ENCODE measurements around the gene DTL.

DNA sequence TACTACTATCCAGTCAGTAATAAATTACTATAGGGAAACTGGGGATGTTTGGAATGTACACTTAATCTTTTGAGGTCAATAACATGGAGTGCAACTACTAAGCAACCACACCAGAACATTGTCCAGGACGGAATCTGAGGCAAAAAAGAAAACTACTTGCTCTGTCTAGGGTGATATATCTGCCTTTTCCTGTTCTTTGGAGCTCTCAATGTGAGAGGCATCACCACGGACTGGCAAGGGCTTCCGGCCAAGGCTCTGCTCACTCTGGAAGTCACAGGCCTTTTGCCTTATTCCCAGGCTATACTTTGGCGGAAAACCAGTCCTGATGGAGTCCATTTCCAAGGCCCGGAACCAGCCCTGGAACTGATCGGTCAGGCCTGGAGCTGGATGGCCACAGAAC is 94.2 kb downstream of the DTL start:
- no peak for TF ChIP-seq EZH2phosphoT487 (IDR thresholded peaks at IDR 0.05; ENCODE audit: borderline replicate concordance, low read length)
- TF ChIP-seq, protein P1, sequence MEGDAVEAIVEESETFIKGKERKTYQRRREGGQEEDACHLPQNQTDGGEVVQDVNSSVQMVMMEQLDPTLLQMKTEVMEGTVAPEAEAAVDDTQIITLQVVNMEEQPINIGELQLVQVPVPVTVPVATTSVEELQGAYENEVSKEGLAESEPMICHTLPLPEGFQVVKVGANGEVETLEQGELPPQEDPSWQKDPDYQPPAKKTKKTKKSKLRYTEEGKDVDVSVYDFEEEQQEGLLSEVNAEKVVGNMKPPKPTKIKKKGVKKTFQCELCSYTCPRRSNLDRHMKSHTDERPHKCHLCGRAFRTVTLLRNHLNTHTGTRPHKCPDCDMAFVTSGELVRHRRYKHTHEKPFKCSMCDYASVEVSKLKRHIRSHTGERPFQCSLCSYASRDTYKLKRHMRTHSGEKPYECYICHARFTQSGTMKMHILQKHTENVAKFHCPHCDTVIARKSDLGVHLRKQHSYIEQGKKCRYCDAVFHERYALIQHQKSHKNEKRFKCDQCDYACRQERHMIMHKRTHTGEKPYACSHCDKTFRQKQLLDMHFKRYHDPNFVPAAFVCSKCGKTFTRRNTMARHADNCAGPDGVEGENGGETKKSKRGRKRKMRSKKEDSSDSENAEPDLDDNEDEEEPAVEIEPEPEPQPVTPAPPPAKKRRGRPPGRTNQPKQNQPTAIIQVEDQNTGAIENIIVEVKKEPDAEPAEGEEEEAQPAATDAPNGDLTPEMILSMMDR (IDR thresholded peaks at IDR 0.05; ENCODE audit: low read depth, low read length, poor library complexity, severe bottlenecking): no peak

Measured in DOHH2 (cell line).